HepG2 (cell line): Measurements from ENCODE around the gene JPH4. TPM values are rescaled to one million over a fixed set of nuclear protein-coding genes. Genes with fewer than 3 reads are reported as not detected.

Experiments used
- DNMT3B ChIP-seq: conservative IDR thresholded peaks from 2 replicates; pipeline ENCODE4 v1.6.1; 2016; ENCODE audit warnings: missing biosample characterization, control low read depth
- LCORL ChIP-seq, 2 experiments: fragments of 450-650 bp in 1 of 2; sonication (generic) in 1 of 2; formaldehyde crosslinking in 1 of 2; IDR thresholded peaks; 2 replicates each; pipeline versions ENCODE4 v1.5.0 to v1.6.1; 2017 to 2020; ENCODE audit warnings: antibody characterized with exemption in 1 of 2, missing genetic modification reagents in 1 of 2
- RARA ChIP-seq: IDR thresholded peaks from 2 replicates; pipeline ENCODE4 v1.6.1; 2016; ENCODE audit warnings: missing genetic modification reagents, missing compliant biosample characterization
- SAP130 ChIP-seq: IDR thresholded peaks from 2 replicates; pipeline ENCODE4 v1.6.1; 2016; ENCODE audit warnings: low read depth
- SATB2 ChIP-seq: sonication (generic); formaldehyde crosslinking; IDR thresholded peaks from 2 replicates; pipeline ENCODE4 v1.5.0; 2020; ENCODE audit warnings: missing genetic modification reagents
- ZMYM2 ChIP-seq: sonication (generic); formaldehyde crosslinking; IDR thresholded peaks from 2 replicates; pipeline ENCODE4 v1.8.0; 2022; ENCODE audit warnings: mild to moderate bottlenecking, missing genetic modification reagents
- ZNF225 ChIP-seq: sonication (generic); formaldehyde crosslinking; IDR thresholded peaks from 2 replicates; pipeline ENCODE4 v1.4.0; 2020; ENCODE audit warnings: mild to moderate bottlenecking, missing genetic modification reagents
- ZNF329 ChIP-seq: sonication (generic); formaldehyde crosslinking; IDR thresholded peaks from 2 replicates; pipeline ENCODE4 v1.9.0; 2021; ENCODE audit warnings: low read depth, mild to moderate bottlenecking, missing genetic modification reagents
- ZNF441 ChIP-seq: sonication (generic); formaldehyde crosslinking; IDR thresholded peaks from 2 replicates; pipeline ENCODE4 v1.7.0; 2021; ENCODE audit warnings: missing genetic modification reagents, borderline replicate concordance
- ZNF550 ChIP-seq: sonication (generic); formaldehyde crosslinking; IDR thresholded peaks from 2 replicates; pipeline ENCODE4 v1.4.0; 2020; ENCODE audit warnings: mild to moderate bottlenecking, missing genetic modification reagents, borderline replicate concordance
- ZNF598 ChIP-seq: sonication (generic); formaldehyde crosslinking; IDR thresholded peaks from 2 replicates; pipeline ENCODE4 v1.5.1; 2020; ENCODE audit warnings: mild to moderate bottlenecking, missing genetic modification reagents, borderline replicate concordance
- ZNF83 ChIP-seq: sonication (generic); formaldehyde crosslinking; IDR thresholded peaks from 2 replicates; pipeline ENCODE4 v1.4.0; 2020; ENCODE audit warnings: missing genetic modification reagents, mild to moderate bottlenecking, borderline replicate concordance
- polyA plus RNA-seq, 8 experiments: library from polyadenylated mRNA; depleted of rRNA in 3 of 8; stranded (reverse) in 7 of 8; unstranded in 1 of 8; fragments of >200 nt; fragmentation: Illumina TruSeq in 4 of 8; extraction: Trizol in 4 of 8; gene quantifications; 2 replicates each; pipeline versions ENCODE4 v1.2.1 to v1.2.3, GENCODE V29; 2011 to 2016; ENCODE audit warnings: low read depth in 4 of 8, missing spikeins in 1 of 8, mixed read lengths in 1 of 8; ENCODE audit not compliant: insufficient read depth in 1 of 8
- total RNA-seq, 5 experiments: library from RNA; depleted of rRNA; stranded (reverse); fragments of >200 nt; fragmentation: Illumina TruSeq; extraction: Trizol; gene quantifications; 2 replicates each; pipeline ENCODE4 v1.2.3, GENCODE V29; 2016; ENCODE audit warnings: low read depth in 1 of 5
- TF ChIP-seq, protein P1 (sequence below): sonication (generic); IDR thresholded peaks from 2 replicates; pipeline ENCODE4 v1.6.1; 2016; ENCODE audit warnings: low read depth, borderline replicate concordance
- TF ChIP-seq, protein P2 (sequence below): sonication (generic); formaldehyde crosslinking; conservative IDR thresholded peaks from 2 replicates; pipeline ENCODE4 v1.4.0; 2020; ENCODE audit warnings: missing genetic modification reagents
- TF ChIP-seq, protein P3 (sequence below): sonication (generic); formaldehyde crosslinking; IDR thresholded peaks from 2 replicates; pipeline ENCODE4 v1.9.0; 2021; ENCODE audit warnings: missing genetic modification reagents, mild to moderate bottlenecking, borderline replicate concordance
- TF ChIP-seq, protein P4 (sequence below): sonication (generic); formaldehyde crosslinking; IDR thresholded peaks from 2 replicates; pipeline ENCODE4 v1.4.0; 2020; ENCODE audit warnings: missing genetic modification reagents, low read depth, mild to moderate bottlenecking, borderline replicate concordance
- TF ChIP-seq, protein P5 (sequence below): sonication (generic); formaldehyde crosslinking; IDR thresholded peaks from 2 replicates; pipeline ENCODE4 v1.4.0; 2020; ENCODE audit warnings: mild to moderate bottlenecking, missing genetic modification reagents
- TF ChIP-seq, protein P6 (sequence below): sonication (generic); formaldehyde crosslinking; IDR thresholded peaks from 2 replicates; pipeline ENCODE4 v1.5.1; 2020; ENCODE audit warnings: missing genetic modification reagents, mild to moderate bottlenecking, borderline replicate concordance

The JPH4 gene
- total and polyA plus RNA-seq, 2 of the 13 experiments (the other 11 are each of a cell fraction or from before 2014, with no cell fraction given) = 0.08 to 0.22 TPM

DNA sequence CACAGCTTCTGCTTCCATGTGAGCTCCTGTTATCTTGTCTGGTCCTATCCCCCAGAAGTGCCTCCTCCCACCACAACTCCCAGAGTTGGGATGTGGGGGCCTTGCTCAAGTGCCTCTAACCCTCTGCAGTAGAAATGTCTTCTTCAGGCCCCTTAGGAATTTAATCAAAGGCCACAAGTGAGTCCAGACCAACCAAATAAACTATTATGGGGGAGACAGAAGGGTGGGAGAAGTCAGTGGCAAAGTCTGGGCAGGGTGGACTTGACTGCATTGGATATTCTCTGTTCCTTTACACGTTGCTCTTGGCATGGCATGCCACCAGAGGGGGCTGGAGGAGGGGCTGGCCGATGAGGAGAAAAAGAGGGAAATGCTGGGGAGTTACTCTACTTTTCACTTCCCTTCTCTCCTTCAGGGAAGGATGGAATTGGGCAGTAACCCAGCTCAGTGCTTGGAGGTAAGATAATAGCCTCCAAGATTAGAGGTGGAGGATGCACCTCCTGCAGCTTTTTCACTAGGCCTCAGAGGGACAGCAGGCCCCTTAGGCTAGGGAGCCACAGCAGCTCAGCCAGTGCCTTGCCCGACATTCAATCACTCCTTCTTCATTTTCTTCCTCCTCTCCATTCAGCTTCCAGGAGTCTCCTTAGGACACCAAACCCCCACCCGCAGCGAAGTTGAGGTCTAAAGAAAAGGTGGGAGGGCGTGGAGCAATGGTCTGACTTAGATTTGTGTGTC is 9.8 kb downstream of the JPH4 start (continued):
- TF ChIP-seq, protein P1, sequence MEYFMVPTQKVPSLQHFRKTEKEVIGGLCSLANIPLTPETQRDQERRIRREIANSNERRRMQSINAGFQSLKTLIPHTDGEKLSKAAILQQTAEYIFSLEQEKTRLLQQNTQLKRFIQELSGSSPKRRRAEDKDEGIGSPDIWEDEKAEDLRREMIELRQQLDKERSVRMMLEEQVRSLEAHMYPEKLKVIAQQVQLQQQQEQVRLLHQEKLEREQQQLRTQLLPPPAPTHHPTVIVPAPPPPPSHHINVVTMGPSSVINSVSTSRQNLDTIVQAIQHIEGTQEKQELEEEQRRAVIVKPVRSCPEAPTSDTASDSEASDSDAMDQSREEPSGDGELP = no peak
- no peak for TF ChIP-seq ZMYM2
- TF ChIP-seq, protein P2, sequence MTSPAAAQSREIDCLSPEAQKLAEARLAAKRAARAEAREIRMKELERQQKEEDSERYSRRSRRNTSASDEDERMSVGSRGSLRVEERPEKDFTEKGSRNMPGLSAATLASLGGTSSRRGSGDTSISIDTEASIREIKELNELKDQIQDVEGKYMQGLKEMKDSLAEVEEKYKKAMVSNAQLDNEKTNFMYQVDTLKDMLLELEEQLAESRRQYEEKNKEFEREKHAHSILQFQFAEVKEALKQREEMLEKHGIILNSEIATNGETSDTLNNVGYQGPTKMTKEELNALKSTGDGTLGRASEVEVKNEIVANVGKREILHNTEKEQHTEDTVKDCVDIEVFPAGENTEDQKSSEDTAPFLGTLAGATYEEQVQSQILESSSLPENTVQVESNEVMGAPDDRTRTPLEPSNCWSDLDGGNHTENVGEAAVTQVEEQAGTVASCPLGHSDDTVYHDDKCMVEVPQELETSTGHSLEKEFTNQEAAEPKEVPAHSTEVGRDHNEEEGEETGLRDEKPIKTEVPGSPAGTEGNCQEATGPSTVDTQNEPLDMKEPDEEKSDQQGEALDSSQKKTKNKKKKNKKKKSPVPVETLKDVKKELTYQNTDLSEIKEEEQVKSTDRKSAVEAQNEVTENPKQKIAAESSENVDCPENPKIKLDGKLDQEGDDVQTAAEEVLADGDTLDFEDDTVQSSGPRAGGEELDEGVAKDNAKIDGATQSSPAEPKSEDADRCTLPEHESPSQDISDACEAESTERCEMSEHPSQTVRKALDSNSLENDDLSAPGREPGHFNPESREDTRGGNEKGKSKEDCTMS (CRISPR knock-in tag) = no peak
- 0 out of 2 replicates have a peak, but pooled peaks have one; percentile 91 for TF ChIP-seq ZNF550 (CRISPR knock-in tag)
- TF ChIP-seq, protein P3, sequence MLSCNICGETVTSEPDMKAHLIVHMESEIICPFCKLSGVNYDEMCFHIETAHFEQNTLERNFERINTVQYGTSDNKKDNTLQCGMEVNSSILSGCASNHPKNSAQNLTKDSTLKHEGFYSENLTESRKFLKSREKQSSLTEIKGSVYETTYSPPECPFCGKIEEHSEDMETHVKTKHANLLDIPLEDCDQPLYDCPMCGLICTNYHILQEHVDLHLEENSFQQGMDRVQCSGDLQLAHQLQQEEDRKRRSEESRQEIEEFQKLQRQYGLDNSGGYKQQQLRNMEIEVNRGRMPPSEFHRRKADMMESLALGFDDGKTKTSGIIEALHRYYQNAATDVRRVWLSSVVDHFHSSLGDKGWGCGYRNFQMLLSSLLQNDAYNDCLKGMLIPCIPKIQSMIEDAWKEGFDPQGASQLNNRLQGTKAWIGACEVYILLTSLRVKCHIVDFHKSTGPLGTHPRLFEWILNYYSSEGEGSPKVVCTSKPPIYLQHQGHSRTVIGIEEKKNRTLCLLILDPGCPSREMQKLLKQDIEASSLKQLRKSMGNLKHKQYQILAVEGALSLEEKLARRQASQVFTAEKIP (CRISPR knock-in tag) = no peak
- TF ChIP-seq, protein P4, sequence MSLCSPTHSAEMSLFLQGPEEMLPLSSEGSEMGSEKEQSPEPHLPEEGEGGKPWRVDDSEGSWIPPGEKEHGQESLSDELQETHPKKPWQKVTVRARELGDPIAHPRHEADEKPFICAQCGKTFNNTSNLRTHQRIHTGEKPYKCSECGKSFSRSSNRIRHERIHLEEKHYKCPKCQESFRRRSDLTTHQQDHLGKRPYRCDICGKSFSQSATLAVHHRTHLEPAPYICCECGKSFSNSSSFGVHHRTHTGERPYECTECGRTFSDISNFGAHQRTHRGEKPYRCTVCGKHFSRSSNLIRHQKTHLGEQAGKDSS (CRISPR knock-in tag) = peak; percentile 52; the same call in 1 of the 2 replicates
- 0 out of 2 replicates have a peak, but pooled peaks have one; percentile 21 for TF ChIP-seq DNMT3B (CRISPR knock-in tag)
- TF ChIP-seq, protein P5, sequence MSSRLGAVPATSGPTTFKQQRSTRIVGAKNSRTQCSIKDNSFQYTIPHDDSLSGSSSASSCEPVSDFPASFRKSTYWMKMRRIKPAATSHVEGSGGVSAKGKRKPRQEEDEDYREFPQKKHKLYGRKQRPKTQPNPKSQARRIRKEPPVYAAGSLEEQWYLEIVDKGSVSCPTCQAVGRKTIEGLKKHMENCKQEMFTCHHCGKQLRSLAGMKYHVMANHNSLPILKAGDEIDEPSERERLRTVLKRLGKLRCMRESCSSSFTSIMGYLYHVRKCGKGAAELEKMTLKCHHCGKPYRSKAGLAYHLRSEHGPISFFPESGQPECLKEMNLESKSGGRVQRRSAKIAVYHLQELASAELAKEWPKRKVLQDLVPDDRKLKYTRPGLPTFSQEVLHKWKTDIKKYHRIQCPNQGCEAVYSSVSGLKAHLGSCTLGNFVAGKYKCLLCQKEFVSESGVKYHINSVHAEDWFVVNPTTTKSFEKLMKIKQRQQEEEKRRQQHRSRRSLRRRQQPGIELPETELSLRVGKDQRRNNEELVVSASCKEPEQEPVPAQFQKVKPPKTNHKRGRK = 0 out of 2 replicates have a peak, but pooled peaks have one; percentile 64
- 0 out of 2 replicates have a peak, but pooled peaks have one; percentile 65 for TF ChIP-seq ZNF83 (CRISPR knock-in tag)
- no peak for TF ChIP-seq RARA
- TF ChIP-seq, protein P6, sequence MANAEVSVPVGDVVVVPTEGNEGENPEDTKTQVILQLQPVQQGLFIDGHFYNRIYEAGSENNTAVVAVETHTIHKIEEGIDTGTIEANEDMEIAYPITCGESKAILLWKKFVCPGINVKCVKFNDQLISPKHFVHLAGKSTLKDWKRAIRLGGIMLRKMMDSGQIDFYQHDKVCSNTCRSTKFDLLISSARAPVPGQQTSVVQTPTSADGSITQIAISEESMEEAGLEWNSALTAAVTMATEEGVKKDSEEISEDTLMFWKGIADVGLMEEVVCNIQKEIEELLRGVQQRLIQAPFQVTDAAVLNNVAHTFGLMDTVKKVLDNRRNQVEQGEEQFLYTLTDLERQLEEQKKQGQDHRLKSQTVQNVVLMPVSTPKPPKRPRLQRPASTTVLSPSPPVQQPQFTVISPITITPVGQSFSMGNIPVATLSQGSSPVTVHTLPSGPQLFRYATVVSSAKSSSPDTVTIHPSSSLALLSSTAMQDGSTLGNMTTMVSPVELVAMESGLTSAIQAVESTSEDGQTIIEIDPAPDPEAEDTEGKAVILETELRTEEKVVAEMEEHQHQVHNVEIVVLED = peak; percentile 47; the same call in 1 of the 2 replicates
- TF ChIP-seq SAP130 = 0 out of 2 replicates have a peak, but pooled peaks have one; percentile 20
- 0 out of 2 replicates have a peak, but pooled peaks have one; percentile 24 for TF ChIP-seq ZNF598 (CRISPR knock-in tag)
- no peak for TF ChIP-seq LCORL (IDR thresholded peaks at IDR 0.05)
- TF ChIP-seq LCORL (CRISPR knock-in tag; IDR thresholded peaks at IDR 0.05) = peak; percentile 47; the same call in 1 of the 2 replicates
- peak; percentile 31; the same call in 1 of the 2 replicates for TF ChIP-seq ZNF225 (CRISPR knock-in tag)
- TF ChIP-seq SATB2 (CRISPR knock-in tag) = 0 out of 2 replicates have a peak, but pooled peaks have one; percentile 6
- 0 out of 2 replicates have a peak, but pooled peaks have one; percentile 26 for TF ChIP-seq ZNF329 (CRISPR knock-in tag)
- TF ChIP-seq ZNF441 (CRISPR knock-in tag) = peak; percentile 66; the same call in 1 of the 2 replicates
